Panc1 (cell line): ENCODE data around the gene CNGB1. TPM values are rescaled to one million over a fixed set of nuclear protein-coding genes. Genes with fewer than 3 reads are reported as not detected.

ENCODE experiments used
- ATAC-seq: fragments of 200-7000 bp; cut with Tn5 transposase; 2 replicates; pipeline ENCODE4 v1.9.1; 2020; ENCODE audit warnings: mild to moderate bottlenecking, moderate library complexity
- BruUV-seq: library from RNA; stranded (reverse); fragments of 400-500 nt; replicated peaks from 2 replicates; lab custom pipeline; 2021; lab: Mats Ljungman, UMichigan
- CTCF ChIA-PET: fragments of 300-600 bp; sonication (Branson Sonifier 250); formaldehyde crosslinking; loops from one replicate; lab custom pipeline; 2022; ENCODE audit warnings: antibody characterized with exemption; lab: Charles Lee
- POLR2A ChIA-PET: fragments of 300-600 bp; sonication (Branson Sonifier 250); formaldehyde crosslinking; loops from one replicate; lab custom pipeline; 2022; ENCODE audit warnings: antibody characterized with exemption; lab: Charles Lee
- DNase-seq: peaks from one replicate; pipeline ENCODE4 v3.0.0-alpha.2; 2010; ENCODE audit warnings: low read depth, low spot score
- H3K27ac ChIP-seq: 2 replicates; pipeline ENCODE4 v1.5.1; 2011; ENCODE audit warnings: mild to moderate bottlenecking, low read length, inconsistent platforms
- H3K27me3 ChIP-seq: fragments of 200-500 bp; sonication (Bioruptor generic); 2 replicates; pipeline ENCODE4 v1.6.0; 2014; ENCODE audit warnings: low read length, inconsistent platforms; ENCODE audit not compliant: control insufficient read depth, insufficient read depth
- H3K36me3 ChIP-seq: fragments of 200-500 bp; sonication (Bioruptor generic); 2 replicates; pipeline ENCODE4 v1.5.1; 2014; ENCODE audit warnings: inconsistent platforms, mild to moderate bottlenecking, low read length, moderate library complexity; ENCODE audit not compliant: control insufficient read depth, insufficient read depth
- H3K4me1 ChIP-seq: 2 replicates; pipeline ENCODE4 v1.5.1; 2011; ENCODE audit warnings: inconsistent platforms, mild to moderate bottlenecking, low read length, moderate library complexity; ENCODE audit not compliant: control insufficient read depth, insufficient read depth
- H3K4me3 ChIP-seq, 2 experiments: 2 replicates each; pipeline ENCODE4 v1.5.1; 2011 to 2012; ENCODE audit warnings: low read depth in 2 of 2, low read length in 2 of 2, mild to moderate bottlenecking in 2 of 2, inconsistent platforms in 1 of 2, moderate library complexity in 1 of 2
- H3K9me3 ChIP-seq: fragments of 200-500 bp; sonication (Bioruptor generic); 2 replicates; pipeline ENCODE4 v1.5.1; 2014; ENCODE audit warnings: low read depth, mild to moderate bottlenecking, inconsistent platforms, low read length, moderate library complexity; ENCODE audit not compliant: control insufficient read depth, insufficient read depth
- POLR2AphosphoS5 ChIP-seq: IDR thresholded peaks from 2 replicates; pipeline ENCODE4 v1.6.1; 2012; ENCODE audit warnings: mild to moderate bottlenecking, low read depth, low read length, moderate library complexity
- SIN3A ChIP-seq: IDR thresholded peaks from 2 replicates; pipeline ENCODE4 v1.6.1; 2012; ENCODE audit warnings: low read depth, mild to moderate bottlenecking, low read length, moderate library complexity, borderline replicate concordance; ENCODE audit not compliant: insufficient read depth
- TCF7L2 ChIP-seq: IDR thresholded peaks from 2 replicates; pipeline ENCODE4 v1.6.1; 2011; ENCODE audit warnings: mild to moderate bottlenecking, low read depth, low read length, inconsistent platforms
- in situ Hi-C: cut with HindIII; loops from 2 replicates; pipeline ENCODE4 v1.10.0; 2016; ENCODE audit warnings: low sequenced_read_pairs, low pct_unique_long_range_greater_than_20kb
- intact Hi-C: fragments of 100-400 bp; cut with micrococcal nuclease; formaldehyde crosslinking; loops from one replicate; pipeline ENCODE4 v1.10.0; 2022; ENCODE audit not compliant: unreplicated experiment
- total RNA-seq: library from RNA; stranded (reverse); gene quantifications from one replicate; pipeline ENCODE4 v1.2.1, GENCODE V29; 2021; ENCODE audit not compliant: unreplicated experiment
- TF ChIP-seq, protein P1 (sequence below), 2 experiments: IDR thresholded peaks; 2 replicates each; pipeline ENCODE4 v1.6.1; 2011 to 2012; ENCODE audit warnings: low read depth in 2 of 2, control low read depth in 1 of 2, low read length in 1 of 2, mild to moderate bottlenecking in 1 of 2, moderate library complexity in 1 of 2; ENCODE audit not compliant: insufficient read depth in 1 of 2
- TF ChIP-seq, protein P2 (sequence below): fragments of 450-650 bp; IDR thresholded peaks from 2 replicates; pipeline ENCODE4 v1.5.1; 2017; ENCODE audit warnings: mild to moderate bottlenecking

The CNGB1 gene
- total RNA-seq, 1 experiment from 2014 or later, result not detected

DNA sequence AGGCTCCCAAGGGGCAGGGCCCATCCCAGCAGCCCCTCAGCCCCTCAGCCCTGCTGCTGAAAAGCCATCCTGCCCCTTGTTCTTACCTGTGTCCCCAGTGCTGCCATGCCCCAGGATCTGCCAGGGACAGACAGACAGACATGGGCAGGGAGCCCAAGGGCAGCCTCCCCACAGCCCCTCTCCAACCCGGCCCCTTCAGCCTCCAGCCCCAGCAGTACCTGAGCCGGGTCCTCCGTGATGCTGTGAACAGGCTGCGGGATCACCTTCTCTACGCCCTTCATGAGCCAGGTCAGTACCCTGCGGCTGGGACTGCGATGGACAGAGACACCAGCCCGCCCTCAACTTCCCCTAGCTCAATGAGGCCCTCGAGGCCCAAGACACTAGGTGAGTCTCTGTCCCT lies 8.2 kb downstream of the CNGB1 start:
- Histone ChIP-seq H3K27ac (no peak overlapping the region), H3K4me3 (no peak overlapping the region), H3K4me1 (no peaks in the 10 kb centered on the region), H3K9me3 (no peaks in the 10 kb centered on the region), H3K27me3 (no peaks in the 10 kb centered on the region), H3K36me3 (no peaks in the 10 kb centered on the region)
- no TSS peak for BruUV-seq
- TF ChIP-seq POLR2AphosphoS5, result no peak
- TF ChIP-seq, protein P1, sequence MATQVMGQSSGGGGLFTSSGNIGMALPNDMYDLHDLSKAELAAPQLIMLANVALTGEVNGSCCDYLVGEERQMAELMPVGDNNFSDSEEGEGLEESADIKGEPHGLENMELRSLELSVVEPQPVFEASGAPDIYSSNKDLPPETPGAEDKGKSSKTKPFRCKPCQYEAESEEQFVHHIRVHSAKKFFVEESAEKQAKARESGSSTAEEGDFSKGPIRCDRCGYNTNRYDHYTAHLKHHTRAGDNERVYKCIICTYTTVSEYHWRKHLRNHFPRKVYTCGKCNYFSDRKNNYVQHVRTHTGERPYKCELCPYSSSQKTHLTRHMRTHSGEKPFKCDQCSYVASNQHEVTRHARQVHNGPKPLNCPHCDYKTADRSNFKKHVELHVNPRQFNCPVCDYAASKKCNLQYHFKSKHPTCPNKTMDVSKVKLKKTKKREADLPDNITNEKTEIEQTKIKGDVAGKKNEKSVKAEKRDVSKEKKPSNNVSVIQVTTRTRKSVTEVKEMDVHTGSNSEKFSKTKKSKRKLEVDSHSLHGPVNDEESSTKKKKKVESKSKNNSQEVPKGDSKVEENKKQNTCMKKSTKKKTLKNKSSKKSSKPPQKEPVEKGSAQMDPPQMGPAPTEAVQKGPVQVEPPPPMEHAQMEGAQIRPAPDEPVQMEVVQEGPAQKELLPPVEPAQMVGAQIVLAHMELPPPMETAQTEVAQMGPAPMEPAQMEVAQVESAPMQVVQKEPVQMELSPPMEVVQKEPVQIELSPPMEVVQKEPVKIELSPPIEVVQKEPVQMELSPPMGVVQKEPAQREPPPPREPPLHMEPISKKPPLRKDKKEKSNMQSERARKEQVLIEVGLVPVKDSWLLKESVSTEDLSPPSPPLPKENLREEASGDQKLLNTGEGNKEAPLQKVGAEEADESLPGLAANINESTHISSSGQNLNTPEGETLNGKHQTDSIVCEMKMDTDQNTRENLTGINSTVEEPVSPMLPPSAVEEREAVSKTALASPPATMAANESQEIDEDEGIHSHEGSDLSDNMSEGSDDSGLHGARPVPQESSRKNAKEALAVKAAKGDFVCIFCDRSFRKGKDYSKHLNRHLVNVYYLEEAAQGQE (IDR thresholded peaks at IDR 0.05; ENCODE audit: insufficient read depth in 1 of 2, low read depth in 2 of 2, low read length in 1 of 2), result no peak
- TF ChIP-seq, protein P2, sequence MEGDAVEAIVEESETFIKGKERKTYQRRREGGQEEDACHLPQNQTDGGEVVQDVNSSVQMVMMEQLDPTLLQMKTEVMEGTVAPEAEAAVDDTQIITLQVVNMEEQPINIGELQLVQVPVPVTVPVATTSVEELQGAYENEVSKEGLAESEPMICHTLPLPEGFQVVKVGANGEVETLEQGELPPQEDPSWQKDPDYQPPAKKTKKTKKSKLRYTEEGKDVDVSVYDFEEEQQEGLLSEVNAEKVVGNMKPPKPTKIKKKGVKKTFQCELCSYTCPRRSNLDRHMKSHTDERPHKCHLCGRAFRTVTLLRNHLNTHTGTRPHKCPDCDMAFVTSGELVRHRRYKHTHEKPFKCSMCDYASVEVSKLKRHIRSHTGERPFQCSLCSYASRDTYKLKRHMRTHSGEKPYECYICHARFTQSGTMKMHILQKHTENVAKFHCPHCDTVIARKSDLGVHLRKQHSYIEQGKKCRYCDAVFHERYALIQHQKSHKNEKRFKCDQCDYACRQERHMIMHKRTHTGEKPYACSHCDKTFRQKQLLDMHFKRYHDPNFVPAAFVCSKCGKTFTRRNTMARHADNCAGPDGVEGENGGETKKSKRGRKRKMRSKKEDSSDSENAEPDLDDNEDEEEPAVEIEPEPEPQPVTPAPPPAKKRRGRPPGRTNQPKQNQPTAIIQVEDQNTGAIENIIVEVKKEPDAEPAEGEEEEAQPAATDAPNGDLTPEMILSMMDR, result no peak
- TF ChIP-seq SIN3A, result no peak
- TF ChIP-seq TCF7L2, result no peak
- DNase-seq (no peak), ATAC-seq (no peak)
- intact Hi-C loops (no loop called here), in situ Hi-C loops (no loop called here)
- CTCF ChIA-PET, result no interaction called here
- POLR2A ChIA-PET, result no interaction called here

DNA sequence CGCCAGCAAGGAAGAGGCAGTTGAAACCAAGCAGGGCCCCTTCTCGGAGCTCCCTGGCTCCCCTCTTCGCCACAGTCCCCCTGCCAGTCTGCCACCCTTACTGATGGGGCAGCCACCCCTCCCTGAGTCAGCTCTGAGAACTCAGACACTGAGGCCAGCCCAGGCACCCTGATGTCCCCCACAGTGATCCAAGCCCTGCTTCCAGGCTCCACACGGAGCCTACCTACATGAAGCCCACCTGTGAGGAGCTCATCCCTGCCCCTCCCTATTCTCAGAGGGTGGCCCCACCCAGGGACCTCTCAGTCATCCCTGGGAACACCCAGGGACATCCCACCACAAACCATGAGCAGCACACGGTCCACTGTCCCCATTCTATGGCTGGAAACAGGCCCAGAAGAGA lies 8.9 kb downstream of the CNGB1 start:
- BruUV-seq, result no TSS peak
- DNase-seq, result no peak

More for the DNA sequence above, 8.9 kb downstream of the CNGB1 start:
- TF ChIP-seq SIN3A (no peak), POLR2AphosphoS5 (no peak), TCF7L2 (no peak)
- TF ChIP-seq, protein P2, result no peak
- TF ChIP-seq, protein P1 (IDR thresholded peaks at IDR 0.05; ENCODE audit: insufficient read depth in 1 of 2, low read depth in 2 of 2, low read length in 1 of 2), result no peak
- Histone ChIP-seq H3K9me3 (no peaks in the 10 kb centered on the region), H3K4me1 (no peaks in the 10 kb centered on the region), H3K27me3 (no peaks in the 10 kb centered on the region), H3K4me3 (no peak overlapping the region), H3K36me3 (no peaks in the 10 kb centered on the region), H3K27ac (no peak overlapping the region)
- CTCF ChIA-PET, result no interaction called here
- intact Hi-C loops, result no loop called here
- no peak for ATAC-seq
- in situ Hi-C loops, result no loop called here
- POLR2A ChIA-PET, result no interaction called here
